Loucy (cell line): ENCODE measurements around the gene OR52M1.

ENCODE experiments used
- H2AFZ ChIP-seq: fragments of 200-600 bp; sonication (generic); 2 replicates; pipeline ENCODE4 v1.6.0; 2016; ENCODE audit warnings: antibody characterized with exemption, mild to moderate bottlenecking, low read length, moderate library complexity
- H3F3A ChIP-seq: fragments of 200-600 bp; 2 replicates; pipeline ENCODE4 v1.6.0; 2016; ENCODE audit warnings: antibody characterized with exemption, low read depth, mild to moderate bottlenecking
- H3K27me3 ChIP-seq: fragments of 200-600 bp; sonication (generic); 2 replicates; pipeline ENCODE4 v1.6.1; 2014; ENCODE audit warnings: low read length, mild to moderate bottlenecking; ENCODE audit not compliant: insufficient read depth, poor library complexity, severe bottlenecking
- H3K36me3 ChIP-seq: fragments of 200-600 bp; sonication (generic); 2 replicates; pipeline ENCODE4 v1.6.1; 2016; ENCODE audit warnings: low read length; ENCODE audit not compliant: insufficient read depth
- H3K4me1 ChIP-seq: fragments of 200-600 bp; sonication (generic); 2 replicates; pipeline ENCODE4 v1.5.1; 2014; ENCODE audit warnings: low read length, mild to moderate bottlenecking; ENCODE audit not compliant: insufficient read depth, poor library complexity, severe bottlenecking
- H3K4me2 ChIP-seq: fragments of 200-600 bp; sonication (generic); 2 replicates; pipeline ENCODE4 v1.6.0; 2014; ENCODE audit warnings: antibody characterized with exemption, low read length, low read depth, mild to moderate bottlenecking; ENCODE audit not compliant: poor library complexity, severe bottlenecking
- H3K4me3 ChIP-seq: fragments of 200-600 bp; sonication (generic); 2 replicates; pipeline ENCODE4 v1.5.1; 2014; ENCODE audit warnings: low read length, mild to moderate bottlenecking, mixed read lengths; ENCODE audit not compliant: poor library complexity, severe bottlenecking
- H3K79me2 ChIP-seq: fragments of 200-600 bp; sonication (generic); 2 replicates; pipeline ENCODE4 v1.6.1; 2014; ENCODE audit warnings: low read length; ENCODE audit not compliant: insufficient read depth
- H3K9ac ChIP-seq: fragments of 200-600 bp; sonication (generic); 2 replicates; pipeline ENCODE4 v1.6.0; 2014; ENCODE audit warnings: mild to moderate bottlenecking, low read depth, low read length, moderate library complexity; ENCODE audit not compliant: poor library complexity, severe bottlenecking
- H3K9me2 ChIP-seq: fragments of 200-600 bp; sonication (generic); replicated peaks from 2 replicates; pipeline ENCODE4 v1.6.1; 2016; ENCODE audit warnings: low read depth, low read length, mixed read lengths
- H3K9me3 ChIP-seq: fragments of 200-600 bp; sonication (generic); 2 replicates; pipeline ENCODE4 v1.6.1; 2014; ENCODE audit warnings: mild to moderate bottlenecking, antibody characterized with exemption, low read length, low read depth; ENCODE audit not compliant: insufficient read depth
- H4K20me1 ChIP-seq: fragments of 200-600 bp; sonication (generic); 2 replicates; pipeline ENCODE4 v1.6.0; 2014; ENCODE audit warnings: antibody characterized with exemption, low read length, mild to moderate bottlenecking; ENCODE audit not compliant: insufficient read depth, poor library complexity, severe bottlenecking
- EZH2phosphoT487 ChIP-seq: fragments of 200-600 bp; IDR thresholded peaks from 2 replicates; pipeline ENCODE4 v1.6.1; 2018; ENCODE audit warnings: antibody characterized with exemption, mild to moderate bottlenecking, moderate library complexity, borderline replicate concordance
- TF ChIP-seq, protein P1 (sequence below): fragments of 200-600 bp; sonication (generic); conservative IDR thresholded peaks from 2 replicates; pipeline ENCODE4 v1.5.1; 2014; ENCODE audit warnings: mild to moderate bottlenecking, antibody characterized with exemption, low read length

OR52M1 gene

DNA sequence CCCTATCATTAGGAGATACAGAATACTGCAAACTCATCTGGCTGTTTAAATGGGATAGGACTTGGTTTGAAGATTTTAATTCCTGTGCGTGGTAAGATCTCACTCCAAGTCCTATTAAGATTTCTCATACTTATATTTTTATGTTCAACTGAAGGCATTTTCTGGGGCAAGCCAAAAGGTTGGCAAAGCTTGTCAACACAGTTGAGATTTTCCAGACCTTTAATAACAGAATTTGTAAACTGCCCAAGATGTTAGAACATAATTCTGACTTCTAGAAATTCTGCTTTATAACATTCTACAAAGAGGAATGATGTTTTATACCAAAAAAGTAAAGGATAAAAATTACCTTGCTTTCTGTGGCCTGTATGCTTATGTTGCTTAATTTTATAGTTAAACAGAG, 30.8 kb upstream of the OR52M1 start:
- no peak for TF ChIP-seq EZH2phosphoT487
- TF ChIP-seq, protein P1, sequence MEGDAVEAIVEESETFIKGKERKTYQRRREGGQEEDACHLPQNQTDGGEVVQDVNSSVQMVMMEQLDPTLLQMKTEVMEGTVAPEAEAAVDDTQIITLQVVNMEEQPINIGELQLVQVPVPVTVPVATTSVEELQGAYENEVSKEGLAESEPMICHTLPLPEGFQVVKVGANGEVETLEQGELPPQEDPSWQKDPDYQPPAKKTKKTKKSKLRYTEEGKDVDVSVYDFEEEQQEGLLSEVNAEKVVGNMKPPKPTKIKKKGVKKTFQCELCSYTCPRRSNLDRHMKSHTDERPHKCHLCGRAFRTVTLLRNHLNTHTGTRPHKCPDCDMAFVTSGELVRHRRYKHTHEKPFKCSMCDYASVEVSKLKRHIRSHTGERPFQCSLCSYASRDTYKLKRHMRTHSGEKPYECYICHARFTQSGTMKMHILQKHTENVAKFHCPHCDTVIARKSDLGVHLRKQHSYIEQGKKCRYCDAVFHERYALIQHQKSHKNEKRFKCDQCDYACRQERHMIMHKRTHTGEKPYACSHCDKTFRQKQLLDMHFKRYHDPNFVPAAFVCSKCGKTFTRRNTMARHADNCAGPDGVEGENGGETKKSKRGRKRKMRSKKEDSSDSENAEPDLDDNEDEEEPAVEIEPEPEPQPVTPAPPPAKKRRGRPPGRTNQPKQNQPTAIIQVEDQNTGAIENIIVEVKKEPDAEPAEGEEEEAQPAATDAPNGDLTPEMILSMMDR, result no peak
- Histone ChIP-seq H3K9ac (no peak overlapping the region), H4K20me1 (no peaks in the 10 kb centered on the region), H3K4me1 (no peaks in the 10 kb centered on the region), H3K27me3 (no peaks in the 10 kb centered on the region), H3K9me2 (no peaks in the 10 kb centered on the region), H3K36me3 (no peaks in the 10 kb centered on the region), H2AFZ (no peak overlapping the region), H3K9me3 (no peaks in the 10 kb centered on the region), H3K4me3 (no peak overlapping the region), H3K79me2 (no peaks in the 10 kb centered on the region), H3F3A (no peaks in the 10 kb centered on the region), H3K4me2 (no peak overlapping the region)

DNA sequence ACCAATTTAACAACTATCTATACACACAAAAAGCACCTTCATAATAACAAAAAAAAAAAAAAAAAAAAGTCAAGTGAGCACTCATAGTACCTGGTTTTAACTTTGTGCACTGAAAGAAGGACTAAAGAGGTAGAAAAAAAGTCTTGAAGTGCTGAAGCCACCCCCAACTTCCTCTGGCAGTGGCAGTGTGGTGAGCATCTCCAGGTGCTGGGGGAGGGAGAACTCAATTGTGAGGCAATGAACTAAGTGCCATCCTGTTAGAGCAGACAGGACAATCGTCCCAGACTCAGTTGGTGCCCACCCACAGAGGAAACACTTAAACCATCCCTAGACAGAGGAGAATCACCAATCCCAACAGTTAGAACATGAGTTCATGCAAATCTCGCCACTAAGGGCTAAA, 22.7 kb upstream of the OR52M1 start:
- H3K4me3 ChIP-seq, result no peak overlapping the region
- no peaks in the 10 kb centered on the region for H3K9me2 ChIP-seq
- H3F3A ChIP-seq, result no peaks in the 10 kb centered on the region
- H3K36me3 ChIP-seq, result no peaks in the 10 kb centered on the region
- TF ChIP-seq, protein P1, result no peak
- TF ChIP-seq EZH2phosphoT487, result no peak
- no peaks in the 10 kb centered on the region for H4K20me1 ChIP-seq
- no peak overlapping the region for H3K9ac ChIP-seq
- no peaks in the 10 kb centered on the region for H3K79me2 ChIP-seq
- no peaks in the 10 kb centered on the region for H3K4me1 ChIP-seq
- peaks cover 5% of the 10 kb centered on the region for H3K27me3 ChIP-seq
- no peaks in the 10 kb centered on the region for H3K9me3 ChIP-seq
- no peak overlapping the region for H3K4me2 ChIP-seq
- no peak overlapping the region for H2AFZ ChIP-seq

DNA sequence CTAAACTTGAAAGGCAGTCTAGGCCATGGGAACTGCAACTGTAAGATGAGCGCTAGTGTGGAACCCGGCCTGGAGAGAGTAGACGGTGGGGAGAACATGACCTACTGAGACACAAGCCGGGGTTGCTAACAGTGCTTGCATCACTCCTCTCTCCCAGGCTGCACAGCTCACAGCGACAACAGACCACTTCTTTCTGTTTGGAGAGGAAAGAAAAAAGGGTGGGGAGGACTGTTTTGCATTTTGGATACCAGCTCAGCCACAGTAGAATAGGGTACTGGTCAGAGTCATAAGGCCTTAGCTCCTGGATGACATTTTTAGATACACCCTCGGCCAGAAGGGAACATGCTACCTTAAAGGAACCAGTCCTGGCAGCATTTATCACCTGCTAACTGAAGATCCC, 22.2 kb upstream of the OR52M1 start:
- H3K27me3 ChIP-seq, result peaks cover 5% of the 10 kb centered on the region
- no peaks in the 10 kb centered on the region for H3K9me2 ChIP-seq
- H4K20me1 ChIP-seq, result no peaks in the 10 kb centered on the region
- H3K4me2 ChIP-seq, result no peak overlapping the region
- H3K9ac ChIP-seq, result no peak overlapping the region
- TF ChIP-seq EZH2phosphoT487, result no peak
- TF ChIP-seq, protein P1, result no peak
- H3K9me3 ChIP-seq, result no peaks in the 10 kb centered on the region
- H3K36me3 ChIP-seq, result no peaks in the 10 kb centered on the region
- H3K4me1 ChIP-seq, result no peaks in the 10 kb centered on the region
- no peak overlapping the region for H3K4me3 ChIP-seq
- no peak overlapping the region for H2AFZ ChIP-seq
- no peaks in the 10 kb centered on the region for H3K79me2 ChIP-seq
- no peaks in the 10 kb centered on the region for H3F3A ChIP-seq
